Activated CD4-positive, alpha-beta T cell treated with anti-CD3 and anti-CD28 coated beads for 48 hours (primary cell): Measurements from ENCODE around the gene NONO.
"Not testable (repeated sequence)": the region's sequence is repeated elsewhere in the genome, so short reads cannot be mapped to it uniquely, and the experiment has no call there.

ENCODE experiments used
- DNase-seq: peaks from one replicate; pipeline ENCODE4 v3.0.0-alpha.2; 2020

The NONO gene

DNA sequence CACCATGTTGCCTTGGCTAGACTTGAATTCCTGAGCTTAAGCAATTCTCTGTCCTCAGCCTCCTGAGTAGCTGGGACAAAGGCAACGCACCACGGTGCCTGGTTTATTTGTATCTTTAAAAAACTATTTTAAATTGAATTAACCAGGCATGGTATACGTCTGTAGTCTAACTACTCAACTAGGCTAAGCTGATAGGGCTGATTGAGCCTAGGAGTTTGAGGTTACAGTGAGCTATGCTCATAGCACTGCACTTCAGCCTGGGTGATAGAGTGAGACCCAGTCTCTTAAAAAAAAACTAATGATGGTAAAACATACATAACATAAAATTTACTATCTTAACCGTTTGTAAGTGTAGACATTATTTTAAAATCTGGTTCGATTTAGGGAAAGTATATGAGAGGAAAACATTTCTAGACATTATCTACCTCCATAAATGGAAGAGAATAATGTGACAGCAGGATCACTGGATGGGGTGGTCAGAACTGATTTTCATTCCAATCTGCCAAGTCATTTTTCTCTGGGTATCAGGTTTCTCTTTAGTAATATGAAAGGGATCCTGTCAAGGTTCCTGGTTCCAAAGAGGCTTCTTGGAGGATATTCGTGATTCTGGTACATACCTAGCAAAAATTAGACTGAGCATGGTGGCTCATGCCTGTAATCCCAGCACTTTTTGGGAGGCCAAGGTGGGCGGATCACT, 9.4 kb downstream of the NONO start:
- no peak for DNase-seq

DNA sequence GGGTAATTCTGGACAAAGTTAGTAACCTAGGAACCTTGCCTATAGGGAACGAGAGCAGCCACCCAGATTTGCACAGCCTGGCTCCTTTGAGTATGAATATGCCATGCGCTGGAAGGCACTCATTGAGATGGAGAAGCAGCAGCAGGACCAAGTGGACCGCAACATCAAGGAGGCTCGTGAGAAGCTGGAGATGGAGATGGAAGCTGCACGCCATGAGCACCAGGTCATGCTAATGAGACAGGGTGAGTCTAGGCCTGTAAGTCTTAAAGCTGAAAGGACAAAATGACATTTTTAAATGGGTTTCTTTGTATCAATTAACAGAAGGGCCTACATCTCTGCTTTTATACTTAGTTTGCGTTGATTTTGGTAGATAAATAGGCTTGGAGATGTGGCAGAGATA, 13.4 kb downstream of the NONO start:
- DNase-seq: no peak

DNA sequence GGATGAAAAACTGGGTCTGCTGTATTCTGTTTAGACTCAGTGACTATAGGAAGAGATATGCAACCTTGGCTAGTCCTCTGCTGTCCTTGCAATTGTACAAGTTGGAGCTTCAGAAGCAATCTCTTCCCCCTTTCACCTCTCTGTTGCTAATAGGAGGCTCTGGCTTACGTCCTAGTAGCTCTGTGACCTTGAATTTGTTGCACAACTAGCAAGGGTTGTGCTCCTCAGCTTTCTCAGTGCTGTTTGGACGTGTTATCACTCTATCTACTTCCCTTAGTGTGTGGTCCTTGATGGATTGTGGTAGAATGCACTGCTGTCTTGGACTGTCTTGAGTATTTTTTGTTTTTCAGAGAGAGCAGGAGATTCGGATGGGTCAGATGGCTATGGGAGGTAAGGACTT, 14.7 kb downstream of the NONO start:
- DNase-seq: no peak

DNA sequence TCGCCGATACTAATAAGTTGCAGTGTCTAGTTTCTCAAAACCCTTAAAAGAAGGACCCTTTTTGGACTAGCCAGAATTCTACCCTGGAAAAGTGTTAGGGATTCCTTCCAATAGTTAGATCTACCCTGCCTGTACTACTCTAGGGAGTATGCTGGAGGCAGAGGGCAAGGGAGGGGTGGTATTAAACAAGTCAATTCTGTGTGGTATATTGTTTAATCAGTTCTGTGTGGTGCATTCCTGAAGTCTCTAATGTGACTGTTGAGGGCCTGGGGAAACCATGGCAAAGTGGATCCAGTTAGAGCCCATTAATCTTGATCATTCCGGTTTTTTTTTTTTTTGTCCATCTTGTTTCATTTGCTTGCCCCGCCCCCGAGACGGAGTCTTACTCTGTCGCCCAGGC, 16.6 kb downstream of the NONO start:
- not testable (repeated sequence) for DNase-seq

DNA sequence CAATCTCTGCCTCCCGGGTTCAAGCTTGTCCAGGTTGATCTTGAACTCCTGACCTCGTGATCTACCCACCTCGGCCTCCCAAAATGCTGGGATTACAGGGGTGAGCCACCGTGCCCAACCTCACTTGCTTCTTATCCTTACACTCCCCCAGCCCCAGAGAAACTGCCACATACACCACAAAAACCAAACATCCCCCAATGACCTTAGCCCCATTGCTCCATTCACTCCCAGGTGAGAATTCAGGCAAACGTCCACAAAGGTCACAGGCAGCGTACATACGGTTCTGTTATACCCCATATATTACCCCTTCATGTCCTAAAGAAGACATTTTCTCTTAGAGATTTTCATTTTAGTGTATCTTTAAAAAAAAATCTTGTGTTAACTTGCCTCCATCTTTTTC, 17.1 kb downstream of the NONO start:
- not testable (repeated sequence) for DNase-seq

DNA sequence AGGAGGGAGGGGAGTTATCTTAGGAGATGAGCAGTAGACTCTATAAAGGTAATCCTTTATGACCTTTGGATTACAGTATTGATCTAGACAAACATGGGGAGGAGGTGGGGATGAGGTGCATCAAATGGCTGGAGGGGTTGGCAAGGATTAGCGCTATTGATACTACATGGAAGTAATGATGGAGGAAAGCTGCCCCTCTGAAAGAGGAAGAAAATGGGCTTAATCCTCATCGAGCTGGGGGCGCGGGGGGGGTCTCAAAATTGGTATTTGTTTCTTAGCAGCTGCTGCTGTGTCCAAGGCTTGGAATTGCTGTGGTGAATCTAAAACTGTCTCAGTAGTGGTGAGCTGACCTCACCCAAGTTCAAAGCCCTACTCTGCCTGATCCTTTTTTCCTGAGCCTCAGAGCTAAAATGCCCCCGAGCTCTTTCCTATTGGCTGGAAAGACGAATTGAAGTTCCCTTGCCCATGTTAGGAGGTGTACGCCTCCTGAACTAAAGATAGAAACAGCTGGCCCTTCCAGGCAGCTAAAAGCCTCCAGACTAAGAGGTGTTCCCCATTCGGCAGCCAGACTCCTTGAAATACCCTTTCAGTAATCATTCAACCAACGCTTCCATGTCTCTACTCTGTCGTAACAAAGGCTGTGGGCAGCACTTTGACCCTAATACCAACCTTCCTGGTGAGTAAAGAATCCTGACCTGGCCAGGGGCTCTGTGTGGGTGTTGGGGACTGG, 17.9 kb downstream of the NONO start, which contains the start of gene ITGB1BP2:
TSS of gene ITGB1BP2 (plus strand) at position 556 of the 730 bp plus-strand sequence. CDS start at position 613, 57 bp downstream.
- no peak for DNase-seq

DNA sequence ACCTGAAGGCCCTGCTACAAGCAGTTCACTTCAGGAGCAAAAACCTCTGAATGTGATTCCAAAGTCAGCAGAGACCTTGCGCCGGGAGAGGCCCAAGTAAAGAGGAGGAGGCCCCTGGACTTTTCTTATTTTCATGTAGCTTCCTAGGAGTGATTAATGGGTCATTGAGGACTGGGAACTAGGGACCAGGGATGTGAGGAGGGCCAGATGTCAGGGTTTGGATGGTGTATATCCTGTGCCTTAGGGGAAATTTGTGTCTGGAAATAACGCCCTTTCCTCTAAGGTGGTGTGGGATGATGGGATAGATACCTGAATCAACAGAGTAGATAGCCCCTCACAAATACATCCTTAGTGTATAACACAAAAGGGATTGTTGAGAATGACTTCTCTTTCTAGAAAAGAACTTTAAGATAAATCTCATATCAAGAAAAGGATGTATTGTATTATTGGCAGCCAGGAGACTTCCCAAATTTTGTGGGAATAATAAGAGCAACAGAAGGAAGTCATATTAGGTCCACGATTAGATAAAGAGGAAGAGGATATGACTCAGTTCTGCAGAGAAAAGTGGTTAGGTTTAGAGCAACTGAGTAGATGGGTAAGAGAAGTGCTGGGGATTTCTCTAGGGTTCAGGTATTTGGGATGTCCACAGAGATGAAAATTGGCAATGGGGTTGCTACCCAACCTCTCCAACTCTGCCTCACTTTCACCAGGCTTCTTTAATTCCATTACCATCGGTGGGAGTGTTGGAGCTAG, 19.2 kb downstream of the NONO start:
- DNase-seq: no peak

DNA sequence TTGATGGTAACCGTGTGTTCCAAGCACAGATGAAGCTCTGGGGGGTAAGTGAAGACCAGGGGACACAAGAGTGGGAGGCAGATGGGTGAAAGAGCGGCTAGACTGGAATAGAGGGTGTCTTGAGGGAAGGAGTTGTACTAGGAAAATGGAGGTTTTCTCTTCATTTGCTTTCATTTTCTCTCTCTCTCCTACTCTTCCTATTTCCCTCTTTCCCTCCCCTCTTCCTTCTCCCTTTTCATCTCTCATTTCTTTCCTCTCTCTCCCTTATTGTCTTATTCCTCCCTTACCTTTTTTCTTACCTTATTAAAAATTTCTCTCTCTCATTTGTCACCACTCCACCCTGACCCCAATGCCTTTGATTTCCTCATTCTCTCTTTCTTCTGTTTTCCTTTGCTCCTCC, 21.1 kb downstream of the NONO start:
- no peak for DNase-seq

DNA sequence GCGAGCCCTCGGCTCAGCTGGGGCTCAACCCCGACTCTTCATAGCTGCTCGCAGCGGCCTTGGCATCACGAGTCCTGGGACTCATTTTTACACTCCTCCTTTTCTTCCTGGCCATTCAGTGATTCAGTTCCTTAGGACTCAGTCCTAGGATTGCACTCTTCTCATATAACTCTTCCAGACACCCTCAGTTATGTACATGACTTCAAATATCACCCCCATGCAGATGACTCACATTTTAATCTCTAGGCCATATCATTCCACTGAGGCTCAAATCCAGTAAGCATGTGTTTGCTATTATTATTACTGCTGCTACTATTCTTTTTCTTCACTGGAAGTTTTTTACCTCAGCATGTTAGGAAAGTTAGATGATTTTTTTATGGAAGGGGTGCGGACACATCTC, 32.5 kb downstream of the NONO start:
- no peak for DNase-seq

DNA sequence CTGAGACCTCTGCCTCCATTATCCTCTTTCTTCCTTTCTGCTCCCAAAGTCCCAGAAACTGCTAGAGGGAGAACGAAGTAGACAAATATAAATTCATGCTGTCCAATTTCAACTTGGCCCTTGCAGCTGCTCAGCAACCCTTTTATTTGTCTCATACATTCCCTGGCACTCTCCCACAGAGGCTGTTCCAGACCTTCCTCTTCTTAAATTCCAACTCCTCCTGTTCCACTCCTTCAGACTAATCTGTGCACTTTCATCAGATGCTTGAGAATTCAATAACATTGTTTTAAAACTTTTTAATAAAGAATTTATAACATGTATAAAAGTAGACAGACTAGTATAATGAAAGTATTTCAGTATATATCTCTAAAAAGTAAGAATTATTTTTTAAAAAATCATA, 33.5 kb downstream of the NONO start:
- not testable (repeated sequence) for DNase-seq

DNA sequence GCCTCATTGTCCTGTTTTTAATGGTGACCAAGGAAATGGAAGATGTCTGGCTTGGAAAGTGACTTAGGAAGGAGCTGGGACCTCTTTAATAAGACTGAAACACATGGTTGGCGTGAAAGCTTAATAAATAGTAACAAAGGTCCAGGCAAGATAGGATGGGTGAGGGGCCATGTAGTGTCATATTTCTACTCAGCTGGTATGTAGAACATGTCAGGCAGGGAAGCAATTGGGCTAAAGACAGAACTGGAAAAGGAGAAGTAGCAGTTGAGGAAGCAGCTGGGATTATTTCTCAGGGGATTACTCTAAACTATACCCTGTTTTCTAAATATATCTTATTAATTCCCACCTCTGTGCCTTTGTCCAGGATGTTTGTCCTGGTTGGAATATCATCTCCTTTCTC, 36.7 kb downstream of the NONO start:
- DNase-seq: no peak

DNA sequence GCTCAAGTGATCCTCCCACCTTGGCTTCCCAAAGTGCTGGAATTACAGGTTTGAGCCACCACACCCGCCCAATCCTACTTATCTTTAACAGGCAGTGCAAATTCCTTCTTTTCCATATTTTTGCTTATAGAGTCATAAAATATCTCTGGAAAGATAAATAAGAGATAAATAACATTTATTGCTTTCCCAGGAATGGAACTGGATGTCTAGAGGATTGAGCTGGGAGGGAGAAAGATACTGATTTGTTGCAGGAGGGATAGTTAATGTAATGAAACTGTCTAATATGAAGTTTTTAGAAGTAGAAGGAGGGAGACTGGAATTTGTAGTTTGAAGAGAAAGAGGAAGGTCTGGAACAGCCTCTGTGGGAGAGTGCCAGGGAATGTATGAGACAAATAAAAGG, 38.3 kb downstream of the NONO start:
- DNase-seq: no peak

DNA sequence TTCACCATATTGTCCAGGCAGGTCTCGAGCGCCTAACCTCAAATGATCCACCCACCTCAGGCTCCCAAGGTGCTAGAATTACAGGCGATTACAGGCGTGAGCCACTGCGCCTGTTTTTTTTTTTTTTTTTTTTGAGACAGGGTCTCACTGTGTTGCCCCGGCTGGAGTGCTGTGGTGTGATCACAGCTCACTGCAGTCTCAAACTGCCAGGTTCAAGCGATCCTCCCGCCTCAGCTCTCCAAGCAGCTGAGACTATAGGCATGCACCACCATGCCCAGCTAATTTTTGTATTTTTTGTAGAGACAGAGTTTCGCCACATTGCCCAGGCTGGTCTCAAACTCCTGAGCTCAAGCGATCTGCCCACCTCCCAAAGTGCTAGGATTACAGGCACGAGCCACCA, 41.0 kb downstream of the NONO start:
- DNase-seq: not testable (repeated sequence)

DNA sequence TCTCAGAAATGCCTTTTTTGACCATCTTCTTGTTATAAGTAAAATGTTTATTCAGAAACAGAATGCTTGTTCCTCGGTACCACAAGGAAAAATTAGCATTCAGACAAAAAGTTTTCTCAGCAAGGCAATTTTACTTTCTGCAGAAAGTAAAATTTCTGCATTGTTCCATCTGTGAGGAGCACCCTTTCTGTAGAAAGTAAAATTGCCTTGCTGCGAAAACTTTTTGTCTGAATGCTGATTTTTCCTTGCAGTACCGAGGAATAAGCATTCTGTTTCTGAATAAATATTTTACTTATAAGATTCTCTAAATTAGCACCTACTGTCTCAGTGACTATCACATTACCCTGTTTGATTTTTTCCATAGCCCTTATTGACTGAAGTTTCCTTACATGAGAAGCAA, 43.0 kb downstream of the NONO start:
- DNase-seq: no peak

DNA sequence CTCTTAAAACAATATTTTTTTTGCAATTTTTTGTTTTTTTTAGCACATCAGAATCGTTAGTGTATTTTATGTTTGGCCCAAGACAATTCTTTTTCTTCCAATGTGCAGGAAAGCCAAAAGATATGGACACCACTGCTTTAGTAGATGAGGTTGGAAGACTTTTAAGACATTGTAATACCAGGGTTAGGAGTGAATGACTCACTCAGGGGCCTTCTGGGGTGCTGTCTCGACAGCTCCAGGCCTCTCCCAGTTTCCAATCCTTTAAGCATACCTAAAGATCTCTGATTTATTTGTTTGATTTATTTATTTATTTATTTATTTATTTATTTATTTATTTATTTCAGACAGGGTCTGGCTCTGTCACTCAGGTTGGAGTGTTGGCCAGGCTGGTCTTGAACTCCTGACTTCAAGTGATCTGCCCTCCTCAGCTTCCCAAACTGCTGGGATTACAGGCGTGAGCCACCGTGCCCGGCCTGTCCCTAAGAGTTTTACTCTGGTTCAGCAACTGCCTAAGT, 65.8 kb downstream of the NONO start:
- DNase-seq: not testable (repeated sequence)

DNA sequence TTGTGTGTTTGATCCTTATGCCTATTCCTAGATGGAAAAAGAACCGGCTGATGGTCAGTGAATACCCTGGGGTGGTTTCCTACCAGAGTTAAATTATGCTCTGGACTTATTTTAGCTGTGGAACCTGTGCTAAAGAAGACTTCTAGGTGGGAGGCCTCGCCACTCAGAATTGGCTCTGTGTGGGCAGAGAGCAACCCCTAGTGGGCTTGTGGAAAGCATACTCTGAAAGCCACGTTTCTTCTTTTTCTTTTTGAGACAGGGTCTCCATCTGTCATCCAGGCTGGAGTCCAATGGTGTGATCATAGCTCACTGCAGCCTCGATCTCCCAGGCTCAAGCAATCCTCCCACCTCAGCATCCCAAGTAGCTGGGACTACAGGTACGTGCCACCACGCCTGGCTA, 66.4 kb downstream of the NONO start:
- not testable (repeated sequence) for DNase-seq
